Kidney epithelial cell (primary cell): Measurements from ENCODE around the gene DGKG. TPM values are rescaled to one million over a fixed set of nuclear protein-coding genes. Genes with fewer than 3 reads are reported as not detected.

Experiments
- DNase-seq: peaks from one replicate; pipeline ENCODE4 v3.0.0-alpha.2; 2010; ENCODE audit warnings: low read depth
- H3K27me3 ChIP-seq: 2 replicates; pipeline ENCODE4 v1.6.0; 2011; ENCODE audit warnings: low read length; ENCODE audit not compliant: control insufficient read depth, insufficient read depth
- H3K36me3 ChIP-seq: 2 replicates; pipeline ENCODE4 v1.5.1; 2011; ENCODE audit warnings: low read length; ENCODE audit not compliant: control insufficient read depth, insufficient read depth
- H3K4me3 ChIP-seq: 2 replicates; pipeline ENCODE4 v1.5.1; 2011; ENCODE audit warnings: low read depth, mild to moderate bottlenecking, control low read depth, low read length
- total RNA-seq: library from RNA; depleted of rRNA; stranded (reverse); fragments of >200 nt; gene quantifications from 2 replicates; pipeline ENCODE4 v1.2.3, GENCODE V29; 2015
- TF ChIP-seq, protein P1 (sequence below): IDR thresholded peaks from 2 replicates; pipeline ENCODE4 v1.5.1; 2011; ENCODE audit warnings: mild to moderate bottlenecking, moderate library complexity, low read length, control low read depth, inconsistent platforms; ENCODE audit not compliant: insufficient read depth, poor library complexity, severe bottlenecking

DGKG gene
- total RNA-seq, 1 donor from 2014 or later, result 0.04 TPM

DNA sequence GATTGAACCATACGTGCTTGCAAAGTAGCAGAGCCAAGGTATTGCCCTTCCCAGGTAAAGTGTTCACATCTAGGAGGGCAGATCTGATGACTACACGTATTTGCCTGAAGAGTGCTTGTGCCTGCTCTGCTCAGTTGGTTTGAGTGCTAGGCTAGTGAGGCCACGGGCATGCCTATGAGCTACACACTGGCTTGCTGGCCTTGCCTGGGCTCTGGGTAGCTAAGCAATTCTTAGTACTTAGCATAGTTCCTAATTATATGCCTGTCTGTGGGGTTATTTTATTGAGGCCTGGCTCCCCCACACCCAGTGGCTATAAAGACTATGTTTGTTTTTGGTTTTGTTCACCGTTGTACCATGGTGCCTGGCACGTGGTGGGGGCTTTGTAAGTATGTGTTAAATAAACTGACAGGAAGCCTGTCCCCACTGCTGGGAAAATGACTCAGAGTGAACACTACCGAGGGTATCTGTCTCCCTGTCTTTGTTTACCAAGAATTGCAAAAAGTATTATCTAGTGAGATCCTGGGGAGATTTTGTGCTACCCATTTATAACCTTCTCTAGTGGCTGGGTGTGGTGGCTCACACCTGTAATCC lies 181.0 kb downstream of the DGKG start:
- DNase-seq, result no peak
- H3K27me3 ChIP-seq, result peaks cover 5% of the 10 kb centered on the region
- H3K36me3 ChIP-seq, result no peaks in the 10 kb centered on the region
- TF ChIP-seq, protein P1, sequence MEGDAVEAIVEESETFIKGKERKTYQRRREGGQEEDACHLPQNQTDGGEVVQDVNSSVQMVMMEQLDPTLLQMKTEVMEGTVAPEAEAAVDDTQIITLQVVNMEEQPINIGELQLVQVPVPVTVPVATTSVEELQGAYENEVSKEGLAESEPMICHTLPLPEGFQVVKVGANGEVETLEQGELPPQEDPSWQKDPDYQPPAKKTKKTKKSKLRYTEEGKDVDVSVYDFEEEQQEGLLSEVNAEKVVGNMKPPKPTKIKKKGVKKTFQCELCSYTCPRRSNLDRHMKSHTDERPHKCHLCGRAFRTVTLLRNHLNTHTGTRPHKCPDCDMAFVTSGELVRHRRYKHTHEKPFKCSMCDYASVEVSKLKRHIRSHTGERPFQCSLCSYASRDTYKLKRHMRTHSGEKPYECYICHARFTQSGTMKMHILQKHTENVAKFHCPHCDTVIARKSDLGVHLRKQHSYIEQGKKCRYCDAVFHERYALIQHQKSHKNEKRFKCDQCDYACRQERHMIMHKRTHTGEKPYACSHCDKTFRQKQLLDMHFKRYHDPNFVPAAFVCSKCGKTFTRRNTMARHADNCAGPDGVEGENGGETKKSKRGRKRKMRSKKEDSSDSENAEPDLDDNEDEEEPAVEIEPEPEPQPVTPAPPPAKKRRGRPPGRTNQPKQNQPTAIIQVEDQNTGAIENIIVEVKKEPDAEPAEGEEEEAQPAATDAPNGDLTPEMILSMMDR, result no peak
- H3K4me3 ChIP-seq, result no peak overlapping the region

DNA sequence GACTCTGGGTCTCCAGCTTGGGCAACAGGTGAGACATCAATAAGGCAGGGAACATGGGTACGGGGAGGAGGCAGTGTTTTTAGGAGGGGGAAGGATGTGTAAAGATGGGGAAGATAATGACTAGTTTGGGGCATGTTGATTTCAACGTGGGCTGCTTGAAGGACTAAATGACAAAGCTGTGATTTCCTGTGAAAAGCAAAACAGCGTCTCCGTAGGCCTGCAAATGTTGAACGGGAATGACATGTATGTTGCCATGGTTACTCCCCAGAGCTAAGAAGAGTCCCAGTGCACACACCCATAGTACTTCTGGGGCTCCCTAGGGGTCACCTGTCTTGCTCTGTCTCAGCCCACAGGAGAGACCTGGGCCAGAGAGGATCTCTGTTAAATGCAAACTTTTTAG lies 181.9 kb downstream of the DGKG start:
- no peak for DNase-seq
- H3K4me3 ChIP-seq, result no peak overlapping the region
- peaks cover 2% of the 10 kb centered on the region for H3K27me3 ChIP-seq
- H3K36me3 ChIP-seq, result no peaks in the 10 kb centered on the region
- TF ChIP-seq, protein P1, result no peak

DNA sequence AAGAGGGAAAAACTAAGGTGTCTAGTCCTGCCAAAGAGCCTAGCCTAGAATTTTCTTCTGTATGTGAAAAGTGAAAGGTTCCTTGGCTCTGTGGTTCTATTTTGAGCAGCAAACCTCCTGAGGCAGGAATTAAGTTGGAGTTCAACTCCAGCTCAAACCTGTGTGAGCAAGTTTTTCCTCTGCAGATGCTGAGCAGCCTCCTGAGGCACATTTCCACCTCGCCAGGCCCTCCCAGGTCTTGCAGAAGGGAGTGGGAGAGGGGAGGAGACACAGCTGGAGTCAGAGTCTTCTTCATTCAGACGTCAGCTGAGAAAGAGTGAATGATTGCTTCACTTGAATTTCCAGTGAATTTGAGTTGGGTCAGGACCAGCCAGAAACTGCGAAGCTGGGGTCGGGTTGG lies 183.6 kb downstream of the DGKG start:
- TF ChIP-seq, protein P1, result no peak
- Histone ChIP-seq H3K27me3 (peaks cover 5% of the 10 kb centered on the region), H3K4me3 (no peak overlapping the region), H3K36me3 (no peaks in the 10 kb centered on the region)
- no peak for DNase-seq

DNA sequence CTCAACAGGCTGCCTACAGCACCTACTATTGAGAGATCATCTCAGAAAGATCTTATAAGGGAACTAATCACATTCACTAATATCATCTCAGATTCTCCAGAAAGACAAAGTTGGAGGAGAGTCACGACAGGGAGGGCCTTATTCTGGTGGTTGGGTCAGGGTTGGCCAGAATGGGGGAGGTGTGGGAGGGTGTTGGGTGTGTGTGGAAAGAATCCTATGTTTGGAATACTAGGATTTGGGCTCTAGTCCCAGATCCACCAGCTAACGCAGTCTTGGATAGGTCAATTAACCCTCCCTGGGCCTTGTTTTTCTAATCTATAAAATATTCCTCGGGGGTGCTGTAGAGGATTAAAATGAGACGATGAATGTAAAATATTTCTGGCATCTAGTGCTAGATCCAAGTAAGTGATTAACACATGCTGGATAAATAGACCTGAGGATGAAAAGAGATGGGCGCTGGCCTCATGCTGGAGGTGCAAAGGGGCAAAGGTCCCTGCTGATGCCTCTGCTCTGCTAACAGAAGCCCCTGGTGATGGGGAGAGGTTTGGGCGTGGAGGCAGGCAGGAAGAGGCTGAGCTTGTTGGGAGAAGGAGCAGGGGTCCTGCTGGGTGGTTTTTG lies 185.6 kb downstream of the DGKG start:
- Histone ChIP-seq H3K36me3 (no peaks in the 10 kb centered on the region), H3K27me3 (peaks cover 7% of the 10 kb centered on the region)
- DNase-seq, result no peak

DNA sequence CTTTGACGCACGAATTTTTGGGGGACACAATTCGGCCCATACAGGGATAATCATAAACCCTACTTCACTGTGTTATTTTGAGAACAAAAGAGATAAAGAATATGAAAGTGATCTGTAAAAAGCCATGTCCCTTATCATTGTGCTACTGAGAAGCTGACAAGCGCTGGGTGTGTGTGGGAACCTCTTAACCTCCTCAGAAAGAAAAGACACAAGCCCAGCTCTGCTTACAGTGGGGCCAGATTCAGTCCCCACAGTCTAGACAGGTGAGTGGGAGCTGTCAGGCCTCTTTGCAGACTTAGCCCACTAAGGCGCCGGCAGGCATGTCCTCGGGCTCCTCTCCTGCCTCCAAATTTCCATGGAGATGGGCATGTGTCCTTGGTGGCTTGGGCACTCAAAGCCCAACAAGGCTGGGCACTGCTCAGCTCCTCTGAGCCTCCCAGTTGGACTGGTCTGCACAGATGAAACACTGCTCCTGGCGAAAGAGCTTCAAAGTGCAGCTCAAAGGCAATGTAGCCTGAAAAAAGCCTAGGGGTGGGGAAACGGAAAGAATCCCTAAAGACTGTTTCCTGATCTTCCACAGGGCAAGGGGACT lies 188.7 kb downstream of the DGKG start:
- H3K27me3 ChIP-seq, result peaks cover 5% of the 10 kb centered on the region
- H3K36me3 ChIP-seq, result no peaks in the 10 kb centered on the region
- DNase-seq, result no peak
- TF ChIP-seq, protein P1, result no peak
- H3K4me3 ChIP-seq, result no peak overlapping the region

More for the DNA sequence above, 185.6 kb downstream of the DGKG start:
- H3K4me3 ChIP-seq, result no peak overlapping the region
- TF ChIP-seq, protein P1, result no peak
